ENCODE data around the gene ZDHHC12.

DNA sequence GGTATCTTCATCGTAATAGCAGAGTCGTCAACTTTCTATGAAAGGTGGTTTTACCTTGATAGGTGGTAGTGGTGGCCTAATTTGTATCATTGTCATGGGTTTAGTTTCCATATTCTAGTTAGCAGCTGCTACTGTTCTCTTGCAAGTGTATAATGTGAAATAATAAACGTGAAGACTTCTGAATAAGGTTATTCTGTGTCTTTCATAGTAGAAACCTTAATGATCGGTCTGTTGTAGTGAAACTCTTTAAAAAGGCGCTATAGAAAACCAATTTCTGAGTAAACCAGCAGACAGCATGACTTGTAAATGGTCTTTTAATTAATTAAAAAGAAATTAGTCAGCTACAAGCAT lies 33.3 kb downstream of the ZDHHC12 start:
- TF ChIP-seq CTCF (conservative IDR thresholded peaks at IDR 0.05), result no peak
- no peak for TF ChIP-seq ZFX (IDR thresholded peaks at IDR 0.05)
